ENCODE results near the gene PHF1. TPM values are rescaled to one million over a fixed set of nuclear protein-coding genes. Genes with fewer than 3 reads are reported as not detected.

Gene PHF1
- total and polyA plus RNA-seq, 2 of the 13 experiments (the other 11 are each of a cell fraction or from before 2014, with no cell fraction given) = 25.4 to 61.9 TPM

DNA sequence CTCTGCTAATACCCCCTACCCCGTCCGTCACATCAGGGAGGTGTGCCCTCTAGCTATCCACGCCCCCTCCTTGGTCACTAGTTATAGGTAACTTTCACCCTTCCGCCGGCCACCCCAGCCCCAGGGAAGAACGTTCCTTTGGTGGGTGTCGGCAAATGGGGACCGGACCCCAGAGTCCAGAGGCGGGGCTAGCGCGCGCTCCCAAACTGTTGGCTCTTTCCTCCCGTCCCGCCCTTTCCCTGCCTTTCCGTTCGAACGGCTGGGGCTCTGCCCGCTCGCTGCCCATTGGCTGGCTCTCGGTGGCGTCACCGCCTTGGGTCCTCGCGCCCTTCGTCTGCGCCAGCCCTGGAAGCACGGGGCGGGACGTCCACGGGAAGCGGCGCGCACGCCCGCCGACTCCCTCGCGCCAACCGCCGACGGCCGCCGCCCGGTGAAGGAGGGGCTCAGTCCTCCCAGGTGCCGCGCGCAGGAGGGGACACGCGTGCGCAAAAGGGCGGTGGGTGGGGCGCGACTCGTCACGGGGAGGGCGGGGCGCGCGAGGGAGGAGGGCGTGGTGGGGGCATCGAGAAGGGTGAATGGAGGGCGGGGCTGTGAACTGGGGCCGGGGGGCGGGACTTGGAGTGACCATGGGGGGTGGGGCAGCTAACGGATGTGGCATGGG is 634 bp upstream of the PHF1 start (continued):
- TF ChIP-seq ZFYVE20 (CRISPR knock-in tag; IDR thresholded peaks at IDR 0.05; ENCODE audit: borderline replicate concordance, low read depth) (peak; percentile 94; the same call in 1 of the 2 replicates), SALL2 (CRISPR knock-in tag; IDR thresholded peaks at IDR 0.05) (no peak; the same call in none of the 2 replicates), SUZ12 (IDR thresholded peaks at IDR 0.05; ENCODE audit: low read depth, low read length) (no peak), SPEN (CRISPR knock-in tag; IDR thresholded peaks at IDR 0.05; ENCODE audit: low read depth) (peak; percentile 99), ZBTB3 (CRISPR knock-in tag; IDR thresholded peaks at IDR 0.05; ENCODE audit: borderline replicate concordance, low read depth) (0 out of 2 replicates have a peak, but pooled peaks have one; percentile 75), NFKB2 (CRISPR knock-in tag; IDR thresholded peaks at IDR 0.05; ENCODE audit: borderline replicate concordance) (peak; percentile 93; the same call in 1 of the 2 replicates), ZNF674 (CRISPR knock-in tag; IDR thresholded peaks at IDR 0.05; ENCODE audit: low read depth) (no peak), RFXANK (CRISPR knock-in tag; IDR thresholded peaks at IDR 0.05) (peak; percentile 88), DMAP1 (CRISPR knock-in tag; IDR thresholded peaks at IDR 0.05) (no peak; the same call in 1 of the 2 replicates), ZNF292 (CRISPR knock-in tag; IDR thresholded peaks at IDR 0.05; ENCODE audit: borderline replicate concordance, low read depth) (no peak), NFYC (CRISPR knock-in tag; IDR thresholded peaks at IDR 0.05) (peak; percentile 94), ZNF253 (CRISPR knock-in tag; IDR thresholded peaks at IDR 0.05; ENCODE audit: borderline replicate concordance) (peak; percentile 89; the same call in 1 of the 2 replicates)
- TF ChIP-seq, protein P1, sequence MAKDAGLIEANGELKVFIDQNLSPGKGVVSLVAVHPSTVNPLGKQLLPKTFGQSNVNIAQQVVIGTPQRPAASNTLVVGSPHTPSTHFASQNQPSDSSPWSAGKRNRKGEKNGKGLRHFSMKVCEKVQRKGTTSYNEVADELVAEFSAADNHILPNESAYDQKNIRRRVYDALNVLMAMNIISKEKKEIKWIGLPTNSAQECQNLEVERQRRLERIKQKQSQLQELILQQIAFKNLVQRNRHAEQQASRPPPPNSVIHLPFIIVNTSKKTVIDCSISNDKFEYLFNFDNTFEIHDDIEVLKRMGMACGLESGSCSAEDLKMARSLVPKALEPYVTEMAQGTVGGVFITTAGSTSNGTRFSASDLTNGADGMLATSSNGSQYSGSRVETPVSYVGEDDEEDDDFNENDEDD (CRISPR knock-in tag; IDR thresholded peaks at IDR 0.05; ENCODE audit: borderline replicate concordance) = peak; percentile 99
- TF ChIP-seq, protein P2, sequence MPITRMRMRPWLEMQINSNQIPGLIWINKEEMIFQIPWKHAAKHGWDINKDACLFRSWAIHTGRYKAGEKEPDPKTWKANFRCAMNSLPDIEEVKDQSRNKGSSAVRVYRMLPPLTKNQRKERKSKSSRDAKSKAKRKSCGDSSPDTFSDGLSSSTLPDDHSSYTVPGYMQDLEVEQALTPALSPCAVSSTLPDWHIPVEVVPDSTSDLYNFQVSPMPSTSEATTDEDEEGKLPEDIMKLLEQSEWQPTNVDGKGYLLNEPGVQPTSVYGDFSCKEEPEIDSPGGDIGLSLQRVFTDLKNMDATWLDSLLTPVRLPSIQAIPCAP (CRISPR knock-in tag; IDR thresholded peaks at IDR 0.05; ENCODE audit: low read depth) = 0 out of 2 replicates have a peak, but pooled peaks have one; percentile 33
- TF ChIP-seq, protein P3, sequence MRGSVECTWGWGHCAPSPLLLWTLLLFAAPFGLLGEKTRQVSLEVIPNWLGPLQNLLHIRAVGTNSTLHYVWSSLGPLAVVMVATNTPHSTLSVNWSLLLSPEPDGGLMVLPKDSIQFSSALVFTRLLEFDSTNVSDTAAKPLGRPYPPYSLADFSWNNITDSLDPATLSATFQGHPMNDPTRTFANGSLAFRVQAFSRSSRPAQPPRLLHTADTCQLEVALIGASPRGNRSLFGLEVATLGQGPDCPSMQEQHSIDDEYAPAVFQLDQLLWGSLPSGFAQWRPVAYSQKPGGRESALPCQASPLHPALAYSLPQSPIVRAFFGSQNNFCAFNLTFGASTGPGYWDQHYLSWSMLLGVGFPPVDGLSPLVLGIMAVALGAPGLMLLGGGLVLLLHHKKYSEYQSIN (CRISPR knock-in tag; IDR thresholded peaks at IDR 0.05; ENCODE audit: borderline replicate concordance) = no peak
- TF ChIP-seq, protein P4, sequence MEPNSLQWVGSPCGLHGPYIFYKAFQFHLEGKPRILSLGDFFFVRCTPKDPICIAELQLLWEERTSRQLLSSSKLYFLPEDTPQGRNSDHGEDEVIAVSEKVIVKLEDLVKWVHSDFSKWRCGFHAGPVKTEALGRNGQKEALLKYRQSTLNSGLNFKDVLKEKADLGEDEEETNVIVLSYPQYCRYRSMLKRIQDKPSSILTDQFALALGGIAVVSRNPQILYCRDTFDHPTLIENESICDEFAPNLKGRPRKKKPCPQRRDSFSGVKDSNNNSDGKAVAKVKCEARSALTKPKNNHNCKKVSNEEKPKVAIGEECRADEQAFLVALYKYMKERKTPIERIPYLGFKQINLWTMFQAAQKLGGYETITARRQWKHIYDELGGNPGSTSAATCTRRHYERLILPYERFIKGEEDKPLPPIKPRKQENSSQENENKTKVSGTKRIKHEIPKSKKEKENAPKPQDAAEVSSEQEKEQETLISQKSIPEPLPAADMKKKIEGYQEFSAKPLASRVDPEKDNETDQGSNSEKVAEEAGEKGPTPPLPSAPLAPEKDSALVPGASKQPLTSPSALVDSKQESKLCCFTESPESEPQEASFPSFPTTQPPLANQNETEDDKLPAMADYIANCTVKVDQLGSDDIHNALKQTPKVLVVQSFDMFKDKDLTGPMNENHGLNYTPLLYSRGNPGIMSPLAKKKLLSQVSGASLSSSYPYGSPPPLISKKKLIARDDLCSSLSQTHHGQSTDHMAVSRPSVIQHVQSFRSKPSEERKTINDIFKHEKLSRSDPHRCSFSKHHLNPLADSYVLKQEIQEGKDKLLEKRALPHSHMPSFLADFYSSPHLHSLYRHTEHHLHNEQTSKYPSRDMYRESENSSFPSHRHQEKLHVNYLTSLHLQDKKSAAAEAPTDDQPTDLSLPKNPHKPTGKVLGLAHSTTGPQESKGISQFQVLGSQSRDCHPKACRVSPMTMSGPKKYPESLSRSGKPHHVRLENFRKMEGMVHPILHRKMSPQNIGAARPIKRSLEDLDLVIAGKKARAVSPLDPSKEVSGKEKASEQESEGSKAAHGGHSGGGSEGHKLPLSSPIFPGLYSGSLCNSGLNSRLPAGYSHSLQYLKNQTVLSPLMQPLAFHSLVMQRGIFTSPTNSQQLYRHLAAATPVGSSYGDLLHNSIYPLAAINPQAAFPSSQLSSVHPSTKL (CRISPR knock-in tag; IDR thresholded peaks at IDR 0.05) = peak; percentile 57; the same call in 1 of the 2 replicates
- TF ChIP-seq, protein P5, sequence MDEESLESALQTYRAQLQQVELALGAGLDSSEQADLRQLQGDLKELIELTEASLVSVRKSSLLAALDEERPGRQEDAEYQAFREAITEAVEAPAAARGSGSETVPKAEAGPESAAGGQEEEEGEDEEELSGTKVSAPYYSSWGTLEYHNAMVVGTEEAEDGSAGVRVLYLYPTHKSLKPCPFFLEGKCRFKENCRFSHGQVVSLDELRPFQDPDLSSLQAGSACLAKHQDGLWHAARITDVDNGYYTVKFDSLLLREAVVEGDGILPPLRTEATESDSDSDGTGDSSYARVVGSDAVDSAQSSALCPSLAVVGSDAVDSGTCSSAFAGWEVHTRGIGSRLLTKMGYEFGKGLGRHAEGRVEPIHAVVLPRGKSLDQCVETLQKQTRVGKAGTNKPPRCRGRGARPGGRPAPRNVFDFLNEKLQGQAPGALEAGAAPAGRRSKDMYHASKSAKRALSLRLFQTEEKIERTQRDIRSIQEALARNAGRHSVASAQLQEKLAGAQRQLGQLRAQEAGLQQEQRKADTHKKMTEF (CRISPR knock-in tag; IDR thresholded peaks at IDR 0.05) = peak; percentile 95
- TF ChIP-seq, protein P6, sequence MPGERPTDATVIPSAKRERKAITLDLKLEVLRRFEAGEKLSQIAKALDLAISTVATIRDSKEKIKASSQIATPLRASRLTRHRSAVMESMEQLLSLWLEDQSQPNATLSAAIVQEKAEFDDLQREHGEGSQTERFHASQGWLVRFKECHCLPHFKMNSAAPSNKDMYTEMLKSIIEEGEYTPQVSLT (CRISPR knock-in tag; IDR thresholded peaks at IDR 0.05; ENCODE audit: borderline replicate concordance, low read depth) = no peak; the same call in 1 of the 2 replicates
